Mucosa of rectum (tissue), 2 donors: ENCODE data around the gene PLXNA2.

Source experiments
- H3K27ac ChIP-seq, 2 donors: one replicate each; pipeline ENCODE4 v1.7.0; 2013; ENCODE audit warnings: inconsistent platforms in 2 of 2, low read depth in 2 of 2, low read length in 2 of 2
- H3K27me3 ChIP-seq, 2 donors: one replicate each; pipeline ENCODE4 v1.7.0; 2013; ENCODE audit warnings: low read length in 2 of 2; ENCODE audit not compliant: control insufficient read depth in 2 of 2, insufficient read depth in 2 of 2
- H3K36me3 ChIP-seq, 2 donors: one replicate each; pipeline ENCODE4 v1.7.0; 2013; ENCODE audit warnings: low read length in 2 of 2; ENCODE audit not compliant: control insufficient read depth in 2 of 2, insufficient read depth in 2 of 2
- H3K4me1 ChIP-seq, 2 donors: one replicate each; pipeline ENCODE4 v1.7.0; 2013; ENCODE audit warnings: low read length in 2 of 2, mild to moderate bottlenecking in 1 of 2; ENCODE audit not compliant: control insufficient read depth in 2 of 2, insufficient read depth in 2 of 2
- H3K4me3 ChIP-seq, 2 donors: one replicate each; pipeline ENCODE4 v1.7.0; 2013; ENCODE audit warnings: low read length in 2 of 2
- H3K9ac ChIP-seq, 2 donors: one replicate each; pipeline ENCODE4 v1.7.0; 2013; ENCODE audit warnings: low read length in 2 of 2, low read depth in 1 of 2, mild to moderate bottlenecking in 1 of 2
- H3K9me3 ChIP-seq, 2 donors: one replicate each; pipeline ENCODE4 v1.7.0; 2013; ENCODE audit warnings: low read length in 2 of 2; ENCODE audit not compliant: control insufficient read depth in 2 of 2
- donor health status: healthy.
- donor health status: Normal muscosa, but diverticular disease.

The PLXNA2 gene

GRCh38 chr1:208159555-208160258 lies 84.5 kb downstream of the PLXNA2 start:
- Histone ChIP-seq H3K4me1 (peaks cover 32 to 45% of the 10 kb centered on the region in 2 donors), H3K9me3 (no peaks in the 10 kb centered on the region), H3K9ac (no peak overlapping the region), H3K4me3 (no peak overlapping the region), H3K27me3 (no peaks in the 10 kb centered on the region), H3K36me3 (no peaks in the 10 kb centered on the region), H3K27ac (peak overlapping the region in 1 of 2 donors; percentile 1)

GRCh38 chr1:208158640-208159554 lies 85.3 kb downstream of the PLXNA2 start:
- H3K4me3 ChIP-seq = no peak overlapping the region
- peaks cover 32 to 50% of the 10 kb centered on the region in 2 donors for H3K4me1 ChIP-seq
- no peak overlapping the region for H3K9ac ChIP-seq
- no peaks in the 10 kb centered on the region for H3K36me3 ChIP-seq
- no peaks in the 10 kb centered on the region for H3K27me3 ChIP-seq
- peak overlapping the region in 1 of 2 donors; percentile 3 for H3K27ac ChIP-seq
- no peaks in the 10 kb centered on the region for H3K9me3 ChIP-seq

- no peak overlapping the region for H3K4me3 ChIP-seq
- no peaks in the 10 kb centered on the region for H3K27me3 ChIP-seq
- H3K9ac ChIP-seq = no peak overlapping the region
- peaks cover 0 to 2% of the 10 kb centered on the region in 2 donors for H3K36me3 ChIP-seq
- no peaks in the 10 kb centered on the region for H3K9me3 ChIP-seq
- peaks cover 29 to 49% of the 10 kb centered on the region in 2 donors for H3K4me1 ChIP-seq
- H3K27ac ChIP-seq = no peak overlapping the region
Observed at GRCh38 chr1:208157769-208158168, 86.4 kb downstream of the PLXNA2 start.

GRCh38 chr1:208156741-208157140 lies 87.4 kb downstream of the PLXNA2 start:
- no peak overlapping the region for H3K9ac ChIP-seq
- H3K9me3 ChIP-seq = no peaks in the 10 kb centered on the region
- no peaks in the 10 kb centered on the region for H3K27me3 ChIP-seq
- peaks cover 0 to 2% of the 10 kb centered on the region in 2 donors for H3K36me3 ChIP-seq
- H3K4me1 ChIP-seq = peaks cover 22 to 55% of the 10 kb centered on the region in 2 donors
- no peak overlapping the region for H3K4me3 ChIP-seq
- no peak overlapping the region for H3K27ac ChIP-seq

GRCh38 chr1:208156310-208156709 lies 87.9 kb downstream of the PLXNA2 start:
- Histone ChIP-seq H3K27me3 (no peaks in the 10 kb centered on the region), H3K9me3 (no peaks in the 10 kb centered on the region), H3K9ac (no peak overlapping the region), H3K4me3 (no peak overlapping the region), H3K4me1 (peaks cover 25 to 59% of the 10 kb centered on the region in 2 donors), H3K36me3 (peaks cover 0 to 2% of the 10 kb centered on the region in 2 donors), H3K27ac (no peak overlapping the region)

GRCh38 chr1:208154679-208155642 lies 89.2 kb downstream of the PLXNA2 start:
- H3K27me3 ChIP-seq = no peaks in the 10 kb centered on the region
- peak overlapping the region in 1 of 2 donors; percentile 7 for H3K4me3 ChIP-seq
- peaks cover 36 to 72% of the 10 kb centered on the region in 2 donors for H3K4me1 ChIP-seq
- no peaks in the 10 kb centered on the region for H3K9me3 ChIP-seq
- peak overlapping the region in 1 of 2 donors; percentile 38 for H3K9ac ChIP-seq
- peak overlapping the region; percentile 74 to 83 for H3K27ac ChIP-seq
- H3K36me3 ChIP-seq = peaks cover 0 to 2% of the 10 kb centered on the region in 2 donors

GRCh38 chr1:208154040-208154439 lies 90.1 kb downstream of the PLXNA2 start:
- Histone ChIP-seq H3K36me3 (peaks cover 0 to 6% of the 10 kb centered on the region in 2 donors), H3K27ac (peak overlapping the region; percentile 74 to 83), H3K4me1 (peaks cover 34 to 76% of the 10 kb centered on the region in 2 donors), H3K4me3 (peak overlapping the region in 1 of 2 donors; percentile 7), H3K27me3 (no peaks in the 10 kb centered on the region), H3K9me3 (no peaks in the 10 kb centered on the region), H3K9ac (peak overlapping the region in 1 of 2 donors; percentile 36)

DNA sequence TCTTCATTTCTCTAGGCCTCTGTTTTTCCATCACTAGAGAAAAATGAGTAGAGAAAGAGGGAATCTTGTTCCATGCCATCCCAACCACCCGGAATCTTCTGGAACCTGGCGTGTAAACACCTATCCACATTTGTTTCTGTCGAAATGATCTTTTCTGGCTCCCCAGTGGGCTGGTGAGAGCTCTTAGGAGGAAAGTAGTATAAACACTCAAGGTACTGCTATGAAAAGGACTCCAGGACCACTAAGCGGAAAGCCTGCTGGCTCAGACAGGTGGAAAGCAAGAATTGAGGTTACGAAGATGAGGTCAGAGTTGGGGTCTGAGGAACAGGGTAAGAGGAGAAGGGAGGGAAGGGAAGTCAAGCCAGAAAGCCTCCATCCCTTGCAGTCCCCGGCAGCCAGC lies 90.8 kb downstream of the PLXNA2 start:
- H3K36me3 ChIP-seq = peaks cover 0 to 6% of the 10 kb centered on the region in 2 donors
- peaks cover 28 to 72% of the 10 kb centered on the region in 2 donors for H3K4me1 ChIP-seq
- H3K9me3 ChIP-seq = no peaks in the 10 kb centered on the region
- no peak overlapping the region for H3K4me3 ChIP-seq
- peak overlapping the region in 1 of 2 donors; percentile 36 for H3K9ac ChIP-seq
- H3K27ac ChIP-seq = no peak overlapping the region
- H3K27me3 ChIP-seq = no peaks in the 10 kb centered on the region

DNA sequence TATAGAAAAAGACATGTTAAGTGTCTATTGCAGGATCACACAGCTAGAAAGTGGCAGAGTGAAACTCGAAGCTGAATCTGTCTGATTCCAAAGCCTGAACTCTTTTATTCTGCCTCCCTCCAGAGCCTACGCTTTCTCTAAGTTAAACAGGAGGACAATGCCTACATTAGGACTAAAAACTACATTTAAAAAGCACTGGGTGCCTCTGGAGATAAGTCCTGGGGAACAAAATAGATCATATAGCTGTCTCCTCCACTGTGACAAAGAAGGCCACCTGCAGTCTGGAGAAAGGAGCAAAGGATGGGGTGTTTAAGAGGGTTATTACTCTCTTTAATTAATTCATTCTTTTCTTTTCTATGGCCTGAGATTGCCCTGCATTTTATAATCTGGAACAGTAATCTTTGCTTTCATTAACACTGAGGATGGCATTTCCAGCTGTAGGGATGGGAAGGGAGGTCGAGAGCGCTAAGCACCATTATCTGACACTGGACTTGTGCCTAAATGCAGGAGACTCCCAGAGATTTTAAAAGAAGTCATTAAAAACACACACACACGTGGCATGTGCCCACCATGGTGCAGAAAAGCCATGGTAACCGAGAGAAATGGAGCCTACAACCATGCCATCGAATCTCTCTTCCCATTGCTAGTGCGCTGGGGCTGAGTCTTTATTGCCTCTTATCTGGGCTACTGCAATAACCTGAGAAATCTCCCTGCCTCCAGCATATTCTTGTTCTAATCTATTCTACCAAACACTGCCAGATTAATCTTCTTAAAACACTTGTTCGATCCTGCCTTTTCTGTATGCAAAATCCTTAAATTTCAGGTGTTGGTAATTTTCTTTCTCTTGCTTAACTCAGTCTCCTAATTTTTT lies 92.2 kb downstream of the PLXNA2 start:
- peaks cover 28 to 65% of the 10 kb centered on the region in 2 donors for H3K4me1 ChIP-seq
- no peaks in the 10 kb centered on the region for H3K9me3 ChIP-seq
- H3K27ac ChIP-seq = peak overlapping the region in 1 of 2 donors; percentile 74
- no peaks in the 10 kb centered on the region for H3K27me3 ChIP-seq
- peaks cover 0 to 6% of the 10 kb centered on the region in 2 donors for H3K36me3 ChIP-seq
- no peak overlapping the region for H3K9ac ChIP-seq
- no peak overlapping the region for H3K4me3 ChIP-seq
